OCI-LY1 (cell line): ENCODE measurements around the gene TCAF1.

Experiments used
- H2AFZ ChIP-seq: fragments of 200-600 bp; sonication (generic), shearing (Covaris generic); 2 replicates; pipeline ENCODE4 v1.6.0; 2014; ENCODE audit warnings: antibody characterized with exemption, mild to moderate bottlenecking, low read length
- H3F3A ChIP-seq: fragments of 200-600 bp; sonication (generic), shearing (Covaris generic); 2 replicates; pipeline ENCODE4 v1.6.0; 2014; ENCODE audit warnings: mild to moderate bottlenecking, antibody characterized with exemption, low read length, moderate library complexity; ENCODE audit not compliant: insufficient read depth
- H3K27ac ChIP-seq: fragments of 200-600 bp; sonication (generic); 2 replicates; pipeline ENCODE4 v1.5.1; 2014; ENCODE audit warnings: low read length, mixed run types, mild to moderate bottlenecking, low read depth; ENCODE audit not compliant: poor library complexity, severe bottlenecking
- H3K27me3 ChIP-seq: fragments of 200-600 bp; sonication (generic); 2 replicates; pipeline ENCODE4 v1.6.0; 2014; ENCODE audit warnings: antibody characterized with exemption, mild to moderate bottlenecking, low read length, moderate library complexity; ENCODE audit not compliant: insufficient read depth
- H3K36me3 ChIP-seq: fragments of 200-600 bp; sonication (generic); 2 replicates; pipeline ENCODE4 v1.6.1; 2014; ENCODE audit warnings: mild to moderate bottlenecking, antibody characterized with exemption, low read length, moderate library complexity, mixed read lengths; ENCODE audit not compliant: insufficient read depth
- H3K4me1 ChIP-seq: fragments of 200-600 bp; sonication (generic); 2 replicates; pipeline ENCODE4 v1.5.1; 2014; ENCODE audit warnings: mild to moderate bottlenecking, low read length, moderate library complexity; ENCODE audit not compliant: insufficient read depth, severe bottlenecking
- H3K4me2 ChIP-seq: fragments of 200-600 bp; sonication (generic), shearing (Covaris generic); 2 replicates; pipeline ENCODE4 v1.6.1; 2014; ENCODE audit warnings: low read length
- H3K4me3 ChIP-seq: fragments of 200-600 bp; sonication (generic); 2 replicates; pipeline ENCODE4 v1.5.1; 2014; ENCODE audit warnings: low read length, low read depth, mild to moderate bottlenecking, mixed read lengths; ENCODE audit not compliant: poor library complexity, severe bottlenecking
- H3K79me2 ChIP-seq: fragments of 200-600 bp; shearing (Covaris generic); 2 replicates; pipeline ENCODE4 v1.6.1; 2016; ENCODE audit warnings: mixed run types, low read length, mixed read lengths; ENCODE audit not compliant: insufficient read depth
- H3K9ac ChIP-seq: fragments of 200-600 bp; sonication (generic), shearing (Covaris generic); 2 replicates; pipeline ENCODE4 v1.6.1; 2014; ENCODE audit warnings: mild to moderate bottlenecking, low read length, mixed read lengths
- H3K9me2 ChIP-seq: fragments of 200-600 bp; sonication (generic), shearing (Covaris generic); 2 replicates; pipeline ENCODE4 v1.6.1; 2014; ENCODE audit warnings: low read depth, mild to moderate bottlenecking, low read length, mixed read lengths
- H3K9me3 ChIP-seq: fragments of 200-600 bp; shearing (Covaris generic); 2 replicates; pipeline ENCODE4 v1.6.1; 2014; ENCODE audit warnings: low read length, mixed read lengths
- H4K20me1 ChIP-seq: fragments of 200-600 bp; sonication (generic), shearing (Covaris generic); 2 replicates; pipeline ENCODE4 v1.6.0; 2016; ENCODE audit warnings: mild to moderate bottlenecking, low read length; ENCODE audit not compliant: insufficient read depth
- CTCF ChIP-seq: fragments of 200-600 bp; sonication (generic), shearing (Covaris generic); IDR thresholded peaks from 2 replicates; pipeline ENCODE4 v1.5.1; 2017; ENCODE audit warnings: mild to moderate bottlenecking, antibody characterized with exemption, low read length, moderate library complexity, mixed read lengths
- EZH2 ChIP-seq: fragments of 200-600 bp; sonication (generic), shearing (Covaris generic); IDR thresholded peaks from 2 replicates; pipeline ENCODE4 v1.8.0; 2017; ENCODE audit warnings: borderline replicate concordance, mixed run types, mild to moderate bottlenecking, antibody characterized with exemption, low read length, moderate library complexity, mixed read lengths

The TCAF1 gene

GRCh38 chr7:143924851-143925250 is 22.9 kb upstream of the TCAF1 start:
- H2AFZ ChIP-seq: no peak overlapping the region
- H3K36me3 ChIP-seq: no peaks in the 10 kb centered on the region
- no peaks in the 10 kb centered on the region for H3K9me2 ChIP-seq
- no peak overlapping the region for H3K4me3 ChIP-seq
- H3K27me3 ChIP-seq: no peaks in the 10 kb centered on the region
- no peaks in the 10 kb centered on the region for H3K4me1 ChIP-seq
- TF ChIP-seq EZH2: no peak
- no peak for TF ChIP-seq CTCF
- no peaks in the 10 kb centered on the region for H4K20me1 ChIP-seq
- no peaks in the 10 kb centered on the region for H3K9me3 ChIP-seq
- H3K4me2 ChIP-seq: no peak overlapping the region
- H3F3A ChIP-seq: no peaks in the 10 kb centered on the region
- H3K27ac ChIP-seq: no peak overlapping the region
- no peak overlapping the region for H3K9ac ChIP-seq
- no peaks in the 10 kb centered on the region for H3K79me2 ChIP-seq

GRCh38 chr7:143914938-143915652 is 13.1 kb upstream of the TCAF1 start:
- Histone ChIP-seq H3F3A (no peaks in the 10 kb centered on the region), H3K9me3 (no peaks in the 10 kb centered on the region), H3K4me1 (no peaks in the 10 kb centered on the region), H3K27me3 (no peaks in the 10 kb centered on the region), H3K79me2 (no peaks in the 10 kb centered on the region), H3K27ac (no peak overlapping the region), H3K9me2 (no peaks in the 10 kb centered on the region), H3K4me2 (no peak overlapping the region), H3K4me3 (no peak overlapping the region), H2AFZ (no peak overlapping the region), H3K9ac (no peak overlapping the region), H3K36me3 (no peaks in the 10 kb centered on the region), H4K20me1 (no peaks in the 10 kb centered on the region)
- TF ChIP-seq EZH2 (no peak), CTCF (no peak)

DNA sequence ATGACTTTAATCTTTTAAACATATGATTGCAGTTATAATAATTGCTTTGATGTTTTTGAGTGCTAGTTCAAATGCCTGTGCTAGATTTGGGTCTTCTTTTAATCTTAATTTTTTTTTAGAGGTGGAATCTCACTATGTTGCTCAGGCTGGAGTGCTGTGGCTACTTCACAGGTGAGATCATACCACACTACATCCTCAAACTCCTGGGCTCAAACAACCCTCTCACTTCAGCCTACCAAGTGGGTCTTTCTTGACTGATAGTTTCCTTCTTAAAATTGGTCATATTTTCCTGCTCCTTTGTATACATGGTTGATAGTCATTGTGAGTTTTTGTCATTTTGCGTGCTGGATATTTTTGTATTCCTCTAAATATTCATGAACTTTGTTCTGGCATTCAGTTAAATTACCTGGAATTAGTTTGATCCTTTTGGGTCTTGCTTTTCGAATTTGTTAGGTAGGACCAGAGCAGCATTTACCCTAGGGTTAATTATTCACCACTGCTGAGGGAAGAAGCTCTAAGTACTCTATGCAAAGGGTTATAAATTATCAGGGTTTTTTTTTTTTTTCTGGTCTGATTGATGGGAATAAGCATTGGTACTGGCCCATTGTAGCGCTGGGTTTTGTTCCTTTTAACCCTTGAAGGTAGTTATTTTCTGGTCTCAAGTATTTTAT is 12.1 kb upstream of the TCAF1 start:
- Histone ChIP-seq H3K9me2 (no peaks in the 10 kb centered on the region), H3K36me3 (no peaks in the 10 kb centered on the region), H3F3A (no peaks in the 10 kb centered on the region), H3K4me1 (no peaks in the 10 kb centered on the region), H3K79me2 (no peaks in the 10 kb centered on the region), H3K9me3 (no peaks in the 10 kb centered on the region), H3K4me2 (no peak overlapping the region), H3K27ac (no peak overlapping the region), H3K27me3 (no peaks in the 10 kb centered on the region), H2AFZ (no peak overlapping the region), H3K4me3 (no peak overlapping the region), H3K9ac (no peak overlapping the region), H4K20me1 (no peaks in the 10 kb centered on the region)
- TF ChIP-seq CTCF (no peak), EZH2 (no peak)
